Measurements from ENCODE around the gene SBF2. TPM values are rescaled to one million over a fixed set of nuclear protein-coding genes. Genes with fewer than 3 reads are reported as not detected.
"Not testable (repeated sequence)": the region's sequence is repeated elsewhere in the genome, so short reads cannot be mapped to it uniquely, and the experiment has no call there.

The SBF2 gene
- polyA plus RNA-seq, 3 donors = 47.2 to 63.1 (median 53.7) TPM

GRCh38 chr11:10208131-10208575, 85.9 kb downstream of the SBF2 start:
- peak; percentile 34 for DNase-seq

GRCh38 chr11:10205928-10206327, 88.1 kb downstream of the SBF2 start:
- peak; percentile 50 for DNase-seq

GRCh38 chr11:10204021-10204420, 90.0 kb downstream of the SBF2 start:
- no peak for DNase-seq

- no peak for DNase-seq
Measured at GRCh38 chr11:10201343-10201742, 92.7 kb downstream of the SBF2 start.

- no peak for DNase-seq
Measured at GRCh38 chr11:10197091-10197490, 96.9 kb downstream of the SBF2 start.

GRCh38 chr11:10192036-10192435, 102.0 kb downstream of the SBF2 start:
- no peak for DNase-seq

- peak; percentile 31 for DNase-seq
Measured at GRCh38 chr11:10181811-10182210, 112.2 kb downstream of the SBF2 start.

- DNase-seq = no peak
Measured at GRCh38 chr11:10164621-10165020, 129.4 kb downstream of the SBF2 start.

- no peak for DNase-seq
Measured at GRCh38 chr11:10162222-10162621, 131.8 kb downstream of the SBF2 start.

- no peak for DNase-seq
Measured at GRCh38 chr11:10160350-10160749, 133.7 kb downstream of the SBF2 start.

GRCh38 chr11:10158461-10158860, 135.6 kb downstream of the SBF2 start:
- DNase-seq = no peak

- DNase-seq = no peak
Measured at GRCh38 chr11:10155793-10156490, 138.1 kb downstream of the SBF2 start.

GRCh38 chr11:10150800-10151199, 143.2 kb downstream of the SBF2 start:
- DNase-seq = no peak

- no peak for DNase-seq
Measured at GRCh38 chr11:10149553-10149952, 144.5 kb downstream of the SBF2 start.

- DNase-seq = no peak
Measured at GRCh38 chr11:10147195-10147594, 146.8 kb downstream of the SBF2 start.

GRCh38 chr11:10144954-10145353, 149.1 kb downstream of the SBF2 start:
- no peak for DNase-seq

- no peak for DNase-seq
Measured at GRCh38 chr11:10139656-10140055, 154.4 kb downstream of the SBF2 start.

GRCh38 chr11:10139143-10139542, 154.9 kb downstream of the SBF2 start:
- no peak for DNase-seq

- no peak for DNase-seq
Measured at GRCh38 chr11:10134975-10135481, 159.0 kb downstream of the SBF2 start.

- not testable (repeated sequence) for DNase-seq
Measured at GRCh38 chr11:10134226-10134625, 159.8 kb downstream of the SBF2 start.

- DNase-seq = not testable (repeated sequence)
Measured at GRCh38 chr11:10133251-10133650, 160.8 kb downstream of the SBF2 start.

GRCh38 chr11:10130875-10131274, 163.1 kb downstream of the SBF2 start:
- no peak for DNase-seq

- DNase-seq = not testable (repeated sequence)
Measured at GRCh38 chr11:10129184-10129583, 164.8 kb downstream of the SBF2 start.
